Stimulated activated CD4-positive, alpha-beta T cell treated with anti-CD3 and anti-CD28 coated beads, TNF-alpha, amount 100 ng/mL, for 4 hours (primary cell): ENCODE measurements around the gene CAP2.

Source experiments
- DNase-seq, 3 experiments: peaks; one replicate each; pipeline ENCODE4 v3.0.0-alpha.2; 2020; ENCODE audit warnings: low read depth in 3 of 3

The CAP2 gene, protein sequence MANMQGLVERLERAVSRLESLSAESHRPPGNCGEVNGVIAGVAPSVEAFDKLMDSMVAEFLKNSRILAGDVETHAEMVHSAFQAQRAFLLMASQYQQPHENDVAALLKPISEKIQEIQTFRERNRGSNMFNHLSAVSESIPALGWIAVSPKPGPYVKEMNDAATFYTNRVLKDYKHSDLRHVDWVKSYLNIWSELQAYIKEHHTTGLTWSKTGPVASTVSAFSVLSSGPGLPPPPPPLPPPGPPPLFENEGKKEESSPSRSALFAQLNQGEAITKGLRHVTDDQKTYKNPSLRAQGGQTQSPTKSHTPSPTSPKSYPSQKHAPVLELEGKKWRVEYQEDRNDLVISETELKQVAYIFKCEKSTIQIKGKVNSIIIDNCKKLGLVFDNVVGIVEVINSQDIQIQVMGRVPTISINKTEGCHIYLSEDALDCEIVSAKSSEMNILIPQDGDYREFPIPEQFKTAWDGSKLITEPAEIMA

GRCh38 chr6:17392978-17393891, at the start of gene CAP2:
Gene CAP2, plus strand, starts transcription at chr6:17393595. Its CDS starts 27,961 bp downstream, at chr6:17421556.
- no peak for DNase-seq

DNA sequence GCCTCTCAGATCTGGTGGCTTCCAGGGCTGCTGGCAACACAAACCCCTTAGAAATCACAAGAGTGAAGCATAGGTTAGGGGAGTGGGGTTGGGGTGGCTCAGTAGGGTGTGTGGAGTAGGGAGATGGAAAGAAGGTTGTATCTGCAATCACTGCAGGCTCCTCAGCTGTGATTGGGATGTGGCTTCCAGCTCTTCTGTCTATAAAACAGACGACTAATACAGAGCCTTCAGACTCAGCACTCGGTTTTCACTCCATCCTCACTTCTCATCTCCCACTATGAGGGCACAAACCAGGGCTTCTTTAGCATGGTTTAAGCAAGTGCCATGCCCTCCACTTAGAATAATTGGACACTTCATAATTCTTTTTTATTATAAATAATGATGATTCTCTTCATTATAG, 46.4 kb upstream of the CAP2 start:
- no peak for DNase-seq

GRCh38 chr6:17349427-17349826, 44.0 kb upstream of the CAP2 start:
- no peak for DNase-seq

DNA sequence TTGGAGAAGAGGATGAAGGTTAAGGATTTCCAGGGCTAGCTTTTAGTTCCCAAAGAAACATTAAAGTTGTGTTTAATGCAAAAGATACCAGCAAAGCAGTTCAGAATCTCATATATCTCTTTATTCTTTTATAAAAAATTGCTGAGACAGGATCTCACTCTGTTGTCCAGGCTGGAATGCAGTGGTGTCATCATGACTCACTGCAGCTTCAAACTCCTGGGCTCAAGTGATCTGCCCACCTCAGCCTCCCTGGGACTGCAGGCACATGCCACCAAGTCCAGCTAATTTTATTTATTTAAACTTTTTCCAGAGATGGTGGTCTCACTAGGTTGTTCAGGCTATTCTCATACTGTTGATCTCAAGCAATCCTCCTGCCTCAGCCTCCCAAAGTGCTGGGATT, 41.1 kb upstream of the CAP2 start:
- no peak for DNase-seq

GRCh38 chr6:17353440-17354175, 39.8 kb upstream of the CAP2 start:
- no peak for DNase-seq

DNA sequence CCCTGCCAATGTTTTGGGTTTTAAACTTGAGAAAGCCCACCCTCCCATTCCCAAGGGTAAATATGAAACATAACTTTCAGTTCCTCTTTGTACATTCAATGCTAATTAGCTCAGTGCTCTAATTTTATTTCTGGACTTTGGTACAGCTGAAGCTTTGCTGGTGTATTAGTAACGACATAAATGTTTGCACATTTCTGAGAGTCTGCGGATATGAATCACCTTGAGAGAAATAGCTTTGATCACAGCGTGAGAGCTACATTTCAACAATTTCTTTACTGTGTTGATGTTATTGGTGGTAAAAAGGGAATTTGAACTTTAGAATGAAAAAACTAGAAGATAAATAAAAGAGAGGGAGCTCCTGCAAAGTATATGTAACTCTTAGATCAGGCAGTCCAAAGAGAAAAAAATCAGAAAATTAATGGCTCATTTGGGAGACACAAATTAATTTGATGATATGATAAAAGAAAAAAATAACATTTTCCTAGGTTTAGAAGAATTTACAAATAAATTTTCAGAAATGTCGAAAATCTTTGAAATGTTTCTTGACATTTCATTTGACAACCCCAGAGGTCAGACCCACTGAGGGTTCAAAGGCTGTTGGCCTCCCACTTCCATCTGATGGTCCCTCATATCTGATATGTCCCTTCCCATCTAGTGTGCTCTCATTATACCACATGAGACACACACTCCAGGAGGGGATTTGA, 38.5 kb upstream of the CAP2 start:
- DNase-seq: no peak

DNA sequence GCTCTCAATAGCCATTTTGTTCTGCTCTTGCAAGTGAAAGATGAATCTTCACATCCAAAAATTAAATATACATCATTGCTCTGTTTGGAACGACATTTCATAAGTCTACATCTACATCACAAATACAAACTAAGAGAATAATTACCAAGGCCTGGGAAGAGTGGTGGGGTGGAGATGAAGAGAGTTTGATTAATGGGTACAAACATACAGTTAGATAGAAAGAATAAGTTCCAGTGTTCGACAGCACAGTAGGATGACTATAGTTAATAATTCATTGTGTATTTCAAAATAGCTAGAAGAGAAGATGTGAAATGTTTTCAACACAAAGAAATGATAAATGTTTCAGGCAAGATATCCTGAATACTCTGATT, 38.0 kb upstream of the CAP2 start:
- DNase-seq: no peak

DNA sequence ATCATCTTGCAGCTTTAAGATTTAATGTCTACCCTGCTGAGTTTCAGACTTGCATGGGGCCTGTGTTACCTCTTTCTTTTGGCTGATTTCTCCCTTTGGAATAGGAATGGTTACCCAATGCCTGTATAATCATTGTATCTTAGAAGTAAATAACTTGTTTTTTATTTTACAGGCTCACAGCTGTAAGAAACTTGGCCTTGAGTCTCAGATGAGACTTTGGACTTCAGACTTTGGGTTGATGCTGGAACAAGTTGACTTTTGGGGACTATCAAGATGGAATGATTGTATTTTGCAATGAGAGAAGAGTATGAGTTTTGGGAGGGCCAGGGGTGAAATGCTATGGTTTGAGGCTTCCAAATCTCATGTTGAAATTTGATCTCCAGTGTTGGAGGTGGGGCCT, 34.9 kb upstream of the CAP2 start:
- DNase-seq: no peak

DNA sequence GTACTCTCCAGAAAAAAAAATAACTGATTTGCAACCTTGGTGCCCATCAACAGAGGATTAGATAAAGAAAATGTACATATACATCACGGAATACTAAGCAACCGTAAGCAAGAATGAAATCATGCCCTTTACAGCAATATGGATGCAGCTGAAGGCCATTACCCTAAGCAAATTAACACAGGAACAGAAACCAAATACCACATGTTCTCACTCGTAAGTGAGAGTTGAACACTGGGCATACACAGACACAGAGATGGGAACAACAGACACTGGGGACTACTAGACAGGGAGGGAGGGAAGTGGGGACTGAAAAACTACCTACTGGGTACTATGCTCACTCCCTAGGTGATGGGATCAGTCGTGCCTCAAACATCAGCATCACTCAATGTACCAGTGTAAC, 32.8 kb upstream of the CAP2 start:
- DNase-seq: no peak

DNA sequence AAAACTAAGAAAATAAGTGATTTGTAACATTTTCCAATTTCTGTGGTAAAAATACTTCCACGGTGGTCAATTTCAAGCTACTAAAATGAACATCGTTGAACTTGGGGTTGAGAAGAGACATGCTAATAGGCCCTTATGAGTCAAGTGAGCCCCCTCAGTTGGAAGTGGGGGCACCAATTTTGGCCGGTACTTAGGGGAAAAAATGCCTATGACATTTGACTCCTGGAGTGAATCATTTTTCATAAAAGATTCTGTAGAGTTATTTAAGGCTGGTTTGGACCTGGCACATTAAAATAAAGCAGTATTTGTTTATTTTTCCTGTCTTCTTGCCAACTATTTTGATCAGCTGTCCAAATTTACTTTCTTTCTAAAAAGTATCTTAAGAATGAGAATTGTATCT, 32.4 kb upstream of the CAP2 start:
- DNase-seq: no peak

- no peak for DNase-seq
These were observed 27.4 kb upstream of the CAP2 start for GRCh38 chr6:17365961-17366360.

DNA sequence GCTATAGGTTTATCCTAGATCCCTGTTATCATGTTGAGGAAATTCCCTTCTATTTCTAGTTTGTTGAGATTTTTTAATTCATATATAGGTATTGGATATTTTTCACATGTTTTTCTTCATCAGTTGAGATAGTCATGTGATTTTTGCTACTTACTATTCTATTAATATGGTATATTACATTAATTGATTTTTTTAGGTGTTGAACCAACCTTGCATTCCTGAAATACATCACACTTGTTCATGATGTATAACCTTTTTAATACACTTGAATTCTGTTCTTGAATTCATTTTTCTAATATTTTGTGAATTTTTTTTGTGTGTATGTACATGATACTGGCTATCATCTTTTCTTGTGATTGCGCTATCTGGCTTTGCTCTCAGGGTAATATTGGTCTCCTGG, 25.5 kb upstream of the CAP2 start:
- no peak for DNase-seq

- DNase-seq: no peak
These were observed 11.8 kb upstream of the CAP2 start for GRCh38 chr6:17381424-17382147.

DNA sequence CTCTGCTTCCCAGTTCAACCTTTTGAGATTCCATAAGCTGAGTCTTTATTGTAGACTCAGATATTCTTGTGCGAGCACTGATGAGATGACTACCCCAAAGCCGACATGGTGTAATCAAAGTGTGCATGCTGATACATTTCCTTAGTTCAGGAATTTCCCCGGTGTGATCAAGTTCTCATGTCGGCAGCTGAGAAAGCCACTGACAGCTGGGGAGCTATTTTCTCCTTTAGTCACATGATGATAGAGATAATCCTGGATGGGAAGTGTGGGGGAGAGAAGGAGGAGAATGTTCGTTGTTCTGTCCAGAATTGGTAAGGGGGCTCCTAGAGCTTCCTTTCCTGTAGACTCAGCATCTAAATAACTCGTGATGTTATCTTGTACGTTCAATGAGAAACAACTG, 7.7 kb upstream of the CAP2 start:
- DNase-seq: no peak

GRCh38 chr6:17388365-17388764, 5.0 kb upstream of the CAP2 start:
- no peak for DNase-seq

DNA sequence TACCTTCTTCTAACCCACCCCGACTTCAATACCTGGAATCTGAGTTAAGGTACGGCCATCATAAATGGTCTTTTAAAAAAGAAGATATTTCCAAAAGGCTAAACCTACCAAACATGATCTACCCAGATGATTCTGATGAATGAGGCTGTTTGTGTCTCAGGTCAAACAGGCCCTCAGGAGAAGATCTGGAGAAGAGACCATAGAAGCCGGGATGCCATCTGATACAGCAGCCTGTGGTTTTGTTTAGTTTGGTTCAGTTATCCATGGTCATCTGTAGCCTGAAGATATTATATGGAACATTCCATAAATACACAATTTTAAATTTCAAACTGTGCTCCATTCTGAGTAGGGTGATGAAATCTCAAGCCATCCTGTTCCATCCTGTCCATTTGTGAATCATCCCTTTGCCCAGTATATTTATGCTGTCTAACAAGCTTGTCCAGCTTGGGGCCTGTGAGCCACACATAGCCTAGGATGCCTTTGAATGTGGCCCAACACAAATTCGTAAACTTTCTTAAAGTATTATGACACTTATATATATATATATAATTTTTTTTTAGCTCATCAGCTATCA, 4.0 kb upstream of the CAP2 start:
- DNase-seq: no peak

DNA sequence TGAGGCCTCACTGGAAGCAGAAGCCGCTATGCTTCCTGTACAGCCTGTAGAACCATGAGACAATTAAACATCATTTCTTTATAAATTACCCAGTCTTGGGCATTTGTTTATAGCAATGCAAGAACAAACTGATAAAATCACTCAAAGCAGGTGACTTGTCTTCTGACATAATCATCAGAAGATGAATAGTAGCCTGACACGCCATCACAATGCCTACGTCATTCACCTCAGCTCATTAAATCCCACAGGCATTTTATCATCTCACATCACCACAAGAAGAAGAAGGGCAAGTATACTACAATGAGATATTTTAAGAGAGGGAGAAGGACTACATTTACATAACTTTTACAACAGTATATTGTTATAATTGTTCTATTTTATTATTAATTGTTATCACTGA, 3.1 kb upstream of the CAP2 start:
- DNase-seq: no peak

GRCh38 chr6:17391976-17392375, 1.4 kb upstream of the CAP2 start:
- no peak for DNase-seq

GRCh38 chr6:17393892-17394631, 667 bp downstream of the CAP2 start:
- no peak for DNase-seq

GRCh38 chr6:17395112-17395511, 1.7 kb downstream of the CAP2 start:
- no peak for DNase-seq
